ENCODE data around the gene BMP6.

BMP6 gene

DNA sequence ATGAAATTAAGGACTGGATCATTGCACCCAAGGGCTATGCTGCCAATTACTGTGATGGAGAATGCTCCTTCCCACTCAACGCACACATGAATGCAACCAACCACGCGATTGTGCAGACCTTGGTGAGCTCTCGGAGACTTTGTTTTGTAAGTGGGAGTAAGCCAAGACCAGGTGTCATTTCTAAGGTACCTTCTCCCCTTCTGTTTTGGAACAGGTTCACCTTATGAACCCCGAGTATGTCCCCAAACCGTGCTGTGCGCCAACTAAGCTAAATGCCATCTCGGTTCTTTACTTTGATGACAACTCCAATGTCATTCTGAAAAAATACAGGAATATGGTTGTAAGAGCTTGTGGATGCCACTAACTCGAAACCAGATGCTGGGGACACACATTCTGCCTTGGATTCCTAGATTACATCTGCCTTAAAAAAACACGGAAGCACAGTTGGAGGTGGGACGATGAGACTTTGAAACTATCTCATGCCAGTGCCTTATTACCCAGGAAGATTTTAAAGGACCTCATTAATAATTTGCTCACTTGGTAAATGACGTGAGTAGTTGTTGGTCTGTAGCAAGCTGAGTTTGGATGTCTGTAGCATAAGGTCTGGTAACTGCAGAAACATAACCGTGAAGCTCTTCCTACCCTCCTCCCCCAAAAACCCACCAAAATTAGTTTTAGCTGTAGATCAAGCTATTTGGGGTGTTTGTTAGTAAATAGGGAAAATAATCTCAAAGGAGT, 154.2 kb downstream of the BMP6 start:
- no peak overlapping the region for H3K4me3 ChIP-seq (replicated peaks; ENCODE audit: low read depth, low read length)
- H3K36me3 ChIP-seq (ENCODE audit: control insufficient read depth, insufficient read depth, low read length) = peaks cover 26% of the 10 kb centered on the region
- no peak for DNase-seq (ENCODE audit: extremely low read depth, insufficient read length)

GRCh38 chr6:7880718-7881107, 154.8 kb downstream of the BMP6 start:
- TF ChIP-seq CTCF (IDR thresholded peaks at IDR 0.05; ENCODE audit: insufficient read depth, low read length, poor library complexity, severe bottlenecking) = no peak
- Histone ChIP-seq H3K4me3 (replicated peaks; ENCODE audit: low read depth, low read length) (no peak overlapping the region), H3K27me3 (replicated peaks; ENCODE audit: control insufficient read depth, insufficient read depth, low read length) (no peaks in the 10 kb centered on the region), H3K36me3 (ENCODE audit: control insufficient read depth, insufficient read depth, low read length) (peaks cover 28% of the 10 kb centered on the region)
- no peak for DNase-seq (ENCODE audit: extremely low read depth, insufficient read length)

More for the DNA sequence above, 154.2 kb downstream of the BMP6 start:
- no peaks in the 10 kb centered on the region for H3K27me3 ChIP-seq (replicated peaks; ENCODE audit: control insufficient read depth, insufficient read depth, low read length)
- no peak for TF ChIP-seq CTCF (IDR thresholded peaks at IDR 0.05; ENCODE audit: insufficient read depth, low read length, poor library complexity, severe bottlenecking)

DNA sequence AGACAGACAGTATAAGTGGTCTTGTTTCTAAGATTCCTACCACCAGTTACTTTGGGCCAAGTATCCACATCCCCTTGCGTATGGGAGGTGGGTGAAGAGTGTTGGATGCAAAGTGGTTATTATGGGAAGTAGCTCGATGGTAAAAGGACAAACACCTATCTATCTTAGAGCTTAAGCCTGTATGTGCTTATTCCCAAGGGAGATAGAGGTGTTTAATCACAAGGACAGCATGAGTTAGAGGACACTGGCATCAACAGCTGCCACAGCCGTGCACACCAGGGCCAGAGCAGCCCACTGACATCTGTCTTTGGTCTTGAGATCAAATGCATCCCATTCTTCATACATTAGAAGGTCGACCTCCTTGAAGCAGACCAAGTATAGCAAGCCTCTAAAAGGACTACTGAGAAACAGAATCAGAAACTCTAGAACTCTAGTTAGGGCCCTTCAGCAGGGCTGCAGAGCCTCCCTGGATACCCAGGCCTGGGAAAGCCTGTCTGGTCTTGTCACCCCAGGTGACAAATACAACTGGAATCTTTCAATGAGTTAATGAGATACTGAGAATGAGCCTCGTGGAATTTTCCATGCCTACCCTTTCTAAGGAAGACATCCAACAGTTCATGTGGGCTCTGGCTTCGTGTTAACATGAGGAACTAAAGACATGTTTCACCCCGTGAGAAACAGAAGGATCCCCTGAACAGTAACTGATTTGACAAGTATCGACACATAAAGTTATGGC, 156.0 kb downstream of the BMP6 start:
- peaks cover 38% of the 10 kb centered on the region for H3K36me3 ChIP-seq (ENCODE audit: control insufficient read depth, insufficient read depth, low read length)
- no peak overlapping the region for H3K4me3 ChIP-seq (replicated peaks; ENCODE audit: low read depth, low read length)
- no peaks in the 10 kb centered on the region for H3K27me3 ChIP-seq (replicated peaks; ENCODE audit: control insufficient read depth, insufficient read depth, low read length)
- no peak for DNase-seq (ENCODE audit: extremely low read depth, insufficient read length)
- no peak for TF ChIP-seq CTCF (IDR thresholded peaks at IDR 0.05; ENCODE audit: insufficient read depth, low read length, poor library complexity, severe bottlenecking)

DNA sequence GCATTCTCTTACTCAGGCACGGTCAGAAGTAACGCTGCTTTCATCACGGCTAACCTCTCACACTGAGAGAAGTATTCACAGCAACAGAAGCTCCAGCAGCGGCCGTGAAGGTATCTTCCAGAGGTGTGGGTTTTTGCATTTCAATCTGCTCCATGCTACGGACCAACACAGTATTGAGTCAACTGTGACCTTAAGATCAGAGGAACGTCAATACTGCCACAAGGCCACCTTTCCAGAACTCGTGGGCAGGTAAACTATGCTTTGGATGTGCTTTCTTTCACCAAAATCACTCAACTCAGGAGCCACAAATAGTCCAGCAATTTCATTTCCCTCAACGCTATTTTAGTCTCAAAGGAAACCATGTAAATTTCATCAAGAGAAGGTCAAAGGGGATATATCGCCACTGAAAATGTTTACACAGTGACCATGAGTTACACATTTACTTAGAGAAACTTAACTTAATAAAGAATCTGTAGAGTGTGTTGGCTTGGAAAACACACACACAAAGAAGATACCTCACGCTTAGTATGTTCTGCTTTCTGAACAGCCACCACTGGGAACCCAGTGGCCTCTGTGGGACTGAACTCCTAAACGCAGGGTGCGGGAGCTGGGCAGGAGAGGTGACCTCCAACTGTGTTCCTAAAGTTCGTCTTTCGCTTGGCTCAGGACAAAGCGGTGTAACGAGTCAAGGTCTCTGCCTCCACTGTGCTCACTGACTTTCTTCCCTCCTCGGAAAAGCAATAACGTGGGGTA, 156.8 kb downstream of the BMP6 start:
- DNase-seq (ENCODE audit: extremely low read depth, insufficient read length) = no peak
- Histone ChIP-seq H3K36me3 (ENCODE audit: control insufficient read depth, insufficient read depth, low read length) (peaks cover 44% of the 10 kb centered on the region), H3K27me3 (replicated peaks; ENCODE audit: control insufficient read depth, insufficient read depth, low read length) (no peaks in the 10 kb centered on the region), H3K4me3 (replicated peaks; ENCODE audit: low read depth, low read length) (no peak overlapping the region)
- no peak for TF ChIP-seq CTCF (IDR thresholded peaks at IDR 0.05; ENCODE audit: insufficient read depth, low read length, poor library complexity, severe bottlenecking)

- TF ChIP-seq CTCF (IDR thresholded peaks at IDR 0.05; ENCODE audit: insufficient read depth, low read length, poor library complexity, severe bottlenecking) = no peak
- DNase-seq (ENCODE audit: extremely low read depth, insufficient read length) = no peak
- Histone ChIP-seq H3K36me3 (ENCODE audit: control insufficient read depth, insufficient read depth, low read length) (peaks cover 50% of the 10 kb centered on the region), H3K4me3 (replicated peaks; ENCODE audit: low read depth, low read length) (no peak overlapping the region), H3K27me3 (replicated peaks; ENCODE audit: control insufficient read depth, insufficient read depth, low read length) (no peaks in the 10 kb centered on the region)
These were observed 157.5 kb downstream of the BMP6 start for GRCh38 chr6:7883381-7883780.

Data from GM06990 (cell line).